Calu3 (cell line): ENCODE results near the gene MAP7D1. TPM values are rescaled to one million over a fixed set of nuclear protein-coding genes. Genes with fewer than 3 reads are reported as not detected.

Experiments used
- BruUV-seq: library from RNA; stranded (reverse); fragments of 400-500 nt; replicated peaks from 2 replicates; lab custom pipeline; 2021; lab: Mats Ljungman, UMichigan
- CTCF ChIA-PET: fragments of 300-600 bp; sonication (Branson Sonifier 250); formaldehyde crosslinking; loops from one replicate; lab custom pipeline; 2022; ENCODE audit warnings: antibody characterized with exemption; lab: Charles Lee
- DNase-seq: peaks from one replicate; pipeline ENCODE4 v3.0.0; 2022
- H3K27ac Mint-ChIP-seq: one replicate; pipeline ENCODE4 v1.8.0; 2022; ENCODE audit warnings: mixed read lengths; ENCODE audit not compliant: unreplicated experiment
- H3K27me3 Mint-ChIP-seq: one replicate; pipeline ENCODE4 v1.8.0; 2022; ENCODE audit warnings: mixed read lengths; ENCODE audit not compliant: unreplicated experiment
- H3K36me3 Mint-ChIP-seq: one replicate; pipeline ENCODE4 v1.8.0; 2022; ENCODE audit warnings: mild to moderate bottlenecking, moderate library complexity, mixed read lengths; ENCODE audit not compliant: insufficient read depth, unreplicated experiment
- H3K4me1 Mint-ChIP-seq: one replicate; pipeline ENCODE4 v1.8.0; 2022; ENCODE audit warnings: mild to moderate bottlenecking, low read depth, mixed read lengths; ENCODE audit not compliant: unreplicated experiment
- H3K4me3 Mint-ChIP-seq: one replicate; pipeline ENCODE4 v1.8.0; 2022; ENCODE audit warnings: mild to moderate bottlenecking, low read depth, moderate library complexity, mixed read lengths; ENCODE audit not compliant: unreplicated experiment
- H3K9me3 Mint-ChIP-seq: one replicate; pipeline ENCODE4 v1.8.0; 2022; ENCODE audit warnings: low read depth, mixed read lengths; ENCODE audit not compliant: unreplicated experiment
- intact Hi-C: fragments of 100-400 bp; cut with micrococcal nuclease; formaldehyde crosslinking; loops from one replicate; pipeline ENCODE4 v1.10.0; 2022; ENCODE audit not compliant: unreplicated experiment
- total RNA-seq: library from RNA; stranded (reverse); gene quantifications from 2 replicates; pipeline ENCODE4 v1.2.3, GENCODE V29; 2022
- TF ChIP-seq, protein P1 (sequence below): fragments of 200-600 bp; IDR thresholded peaks from one replicate; pipeline ENCODE4 v1.8.0; 2022; ENCODE audit warnings: antibody characterized with exemption; ENCODE audit not compliant: unreplicated experiment

The MAP7D1 gene
- total RNA-seq, 1 experiment from 2014 or later: 98.3 TPM

DNA sequence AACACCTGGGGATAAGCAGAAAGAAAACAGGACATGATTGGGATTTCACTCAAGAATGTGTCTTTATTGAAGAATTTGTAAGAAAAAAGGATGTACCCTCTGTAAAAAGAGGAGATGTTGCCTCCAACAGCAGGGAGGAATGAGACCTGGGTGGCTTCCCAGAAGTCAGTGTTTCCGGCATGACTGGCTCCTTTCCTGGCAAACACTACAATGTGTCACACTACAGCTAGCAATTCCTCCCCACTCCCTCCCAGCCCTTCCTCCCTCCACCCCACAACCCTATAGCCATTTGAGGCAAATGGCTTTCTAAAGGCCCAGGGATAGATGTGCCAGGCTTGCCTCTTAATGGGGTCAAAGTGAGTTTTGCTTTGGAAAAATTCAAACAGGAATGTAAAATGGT is 19.4 kb upstream of the MAP7D1 start:
- Mint-ChIP-seq H3K27ac (peak overlapping the region; percentile 63), H3K27me3 (no peaks in the 10 kb centered on the region), H3K4me1 (peaks cover 38% of the 10 kb centered on the region), H3K36me3 (peaks cover 41% of the 10 kb centered on the region), H3K9me3 (no peaks in the 10 kb centered on the region), H3K4me3 (no peak overlapping the region)
- no TSS peak for BruUV-seq
- TF ChIP-seq, protein P1, sequence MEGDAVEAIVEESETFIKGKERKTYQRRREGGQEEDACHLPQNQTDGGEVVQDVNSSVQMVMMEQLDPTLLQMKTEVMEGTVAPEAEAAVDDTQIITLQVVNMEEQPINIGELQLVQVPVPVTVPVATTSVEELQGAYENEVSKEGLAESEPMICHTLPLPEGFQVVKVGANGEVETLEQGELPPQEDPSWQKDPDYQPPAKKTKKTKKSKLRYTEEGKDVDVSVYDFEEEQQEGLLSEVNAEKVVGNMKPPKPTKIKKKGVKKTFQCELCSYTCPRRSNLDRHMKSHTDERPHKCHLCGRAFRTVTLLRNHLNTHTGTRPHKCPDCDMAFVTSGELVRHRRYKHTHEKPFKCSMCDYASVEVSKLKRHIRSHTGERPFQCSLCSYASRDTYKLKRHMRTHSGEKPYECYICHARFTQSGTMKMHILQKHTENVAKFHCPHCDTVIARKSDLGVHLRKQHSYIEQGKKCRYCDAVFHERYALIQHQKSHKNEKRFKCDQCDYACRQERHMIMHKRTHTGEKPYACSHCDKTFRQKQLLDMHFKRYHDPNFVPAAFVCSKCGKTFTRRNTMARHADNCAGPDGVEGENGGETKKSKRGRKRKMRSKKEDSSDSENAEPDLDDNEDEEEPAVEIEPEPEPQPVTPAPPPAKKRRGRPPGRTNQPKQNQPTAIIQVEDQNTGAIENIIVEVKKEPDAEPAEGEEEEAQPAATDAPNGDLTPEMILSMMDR: no peak
- DNase-seq: no peak
- intact Hi-C loops: no loop called here
- CTCF ChIA-PET: no interaction called here

DNA sequence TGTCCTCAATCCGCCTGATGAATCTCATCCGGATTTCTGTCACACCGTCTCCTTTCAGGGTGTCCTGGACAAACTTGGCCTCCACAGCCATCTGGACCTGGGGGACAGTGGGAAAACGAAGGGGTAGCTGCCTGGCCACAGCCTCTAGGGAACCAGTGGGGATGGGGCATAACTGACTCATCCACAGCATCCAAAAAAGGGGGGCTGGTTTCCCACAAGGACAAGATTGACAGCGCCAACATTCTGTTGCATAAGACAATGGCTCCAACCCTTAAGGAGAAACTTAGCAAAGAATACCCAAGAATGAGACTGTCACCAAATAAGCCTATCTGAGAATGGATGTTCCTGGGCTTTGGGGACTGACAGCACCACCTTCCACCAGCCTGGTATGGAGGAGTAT is 18.7 kb upstream of the MAP7D1 start:
- Mint-ChIP-seq H3K27me3 (no peaks in the 10 kb centered on the region), H3K27ac (no peak overlapping the region), H3K36me3 (peaks cover 45% of the 10 kb centered on the region), H3K9me3 (no peaks in the 10 kb centered on the region), H3K4me3 (no peak overlapping the region), H3K4me1 (peaks cover 38% of the 10 kb centered on the region)
- intact Hi-C loops: no loop called here
- DNase-seq: no peak
- no TSS peak for BruUV-seq
- TF ChIP-seq, protein P1: no peak
- CTCF ChIA-PET: no interaction called here

DNA sequence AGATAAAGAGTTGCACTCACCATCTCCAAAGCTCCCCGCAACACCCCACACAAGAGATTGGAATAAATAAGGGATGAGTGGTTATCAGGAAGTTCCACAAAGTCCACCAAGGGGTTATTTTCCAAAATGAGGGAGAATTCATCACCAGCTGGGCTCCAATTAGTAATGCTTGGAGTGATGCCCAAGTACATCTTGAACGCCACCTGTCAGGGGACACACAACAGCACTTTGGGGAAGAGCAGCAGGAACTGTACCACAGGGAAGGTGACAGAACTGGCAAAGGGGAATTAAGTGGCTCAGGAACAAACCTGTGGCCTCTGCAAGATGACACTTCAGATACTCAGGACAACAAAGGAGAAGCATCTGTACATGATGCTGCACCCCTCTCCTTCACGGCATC is 18.2 kb upstream of the MAP7D1 start:
- no peak overlapping the region for H3K27ac Mint-ChIP-seq
- peaks cover 38% of the 10 kb centered on the region for H3K4me1 Mint-ChIP-seq
- CTCF ChIA-PET: no interaction called here
- intact Hi-C loops: no loop called here
- TF ChIP-seq, protein P1: no peak
- DNase-seq: no peak
- BruUV-seq: no TSS peak
- H3K36me3 Mint-ChIP-seq: peaks cover 45% of the 10 kb centered on the region
- no peaks in the 10 kb centered on the region for H3K9me3 Mint-ChIP-seq
- H3K27me3 Mint-ChIP-seq: no peaks in the 10 kb centered on the region
- H3K4me3 Mint-ChIP-seq: no peak overlapping the region

DNA sequence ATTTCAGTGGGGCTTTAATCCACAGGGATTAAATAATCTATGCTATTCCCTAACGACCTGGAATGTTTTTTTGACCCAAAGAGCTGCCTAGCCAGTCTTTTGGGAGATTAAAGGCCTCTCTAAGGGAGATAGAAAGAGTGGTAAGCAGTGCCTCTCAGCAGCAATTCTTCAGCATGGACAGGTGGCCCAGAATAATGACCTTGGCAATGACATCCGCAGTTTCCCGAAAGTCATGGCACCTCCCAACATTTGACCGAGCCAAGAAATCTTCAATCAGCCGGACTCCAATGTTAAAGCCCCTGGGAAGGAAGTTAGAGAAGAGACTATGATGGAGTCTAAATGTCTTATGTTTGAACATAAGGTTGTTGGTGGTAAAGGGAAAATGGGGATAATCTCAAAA is 16.4 kb upstream of the MAP7D1 start:
- Mint-ChIP-seq H3K36me3 (peaks cover 50% of the 10 kb centered on the region), H3K9me3 (no peaks in the 10 kb centered on the region), H3K27ac (no peak overlapping the region), H3K4me1 (peaks cover 25% of the 10 kb centered on the region), H3K27me3 (no peaks in the 10 kb centered on the region), H3K4me3 (no peak overlapping the region)
- intact Hi-C loops: no loop called here
- no peak for DNase-seq
- TF ChIP-seq, protein P1: no peak
- no TSS peak for BruUV-seq
- CTCF ChIA-PET: no interaction called here
